GM12874 (cell line): Measurements from ENCODE around the gene SLC1A3.

Experiments used
- TF ChIP-seq, protein P1 (sequence below): IDR thresholded peaks from 2 replicates; pipeline ENCODE4 v1.5.1; 2011; ENCODE audit warnings: low read depth, mild to moderate bottlenecking, control low read depth, low read length, moderate library complexity; ENCODE audit not compliant: insufficient read depth

The SLC1A3 gene

DNA sequence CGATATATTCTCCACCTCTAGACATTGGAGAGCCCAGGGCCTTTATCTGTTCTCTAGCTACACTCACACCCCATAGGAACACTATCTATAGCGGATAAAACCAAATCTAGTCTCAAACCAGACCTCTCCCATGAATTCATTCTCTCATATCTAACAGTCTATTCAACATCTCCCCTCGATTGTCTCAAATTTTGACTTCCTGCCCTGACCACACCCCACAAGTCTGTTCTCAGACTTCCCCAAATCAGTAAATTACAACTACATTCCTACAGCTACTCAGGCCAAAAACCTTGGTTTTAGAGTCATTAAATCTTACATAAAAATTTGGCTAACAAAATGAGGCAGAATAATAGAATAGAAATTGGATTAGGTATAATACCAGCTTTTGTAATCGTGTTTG, 12.5 kb upstream of the SLC1A3 start:
- TF ChIP-seq, protein P1, sequence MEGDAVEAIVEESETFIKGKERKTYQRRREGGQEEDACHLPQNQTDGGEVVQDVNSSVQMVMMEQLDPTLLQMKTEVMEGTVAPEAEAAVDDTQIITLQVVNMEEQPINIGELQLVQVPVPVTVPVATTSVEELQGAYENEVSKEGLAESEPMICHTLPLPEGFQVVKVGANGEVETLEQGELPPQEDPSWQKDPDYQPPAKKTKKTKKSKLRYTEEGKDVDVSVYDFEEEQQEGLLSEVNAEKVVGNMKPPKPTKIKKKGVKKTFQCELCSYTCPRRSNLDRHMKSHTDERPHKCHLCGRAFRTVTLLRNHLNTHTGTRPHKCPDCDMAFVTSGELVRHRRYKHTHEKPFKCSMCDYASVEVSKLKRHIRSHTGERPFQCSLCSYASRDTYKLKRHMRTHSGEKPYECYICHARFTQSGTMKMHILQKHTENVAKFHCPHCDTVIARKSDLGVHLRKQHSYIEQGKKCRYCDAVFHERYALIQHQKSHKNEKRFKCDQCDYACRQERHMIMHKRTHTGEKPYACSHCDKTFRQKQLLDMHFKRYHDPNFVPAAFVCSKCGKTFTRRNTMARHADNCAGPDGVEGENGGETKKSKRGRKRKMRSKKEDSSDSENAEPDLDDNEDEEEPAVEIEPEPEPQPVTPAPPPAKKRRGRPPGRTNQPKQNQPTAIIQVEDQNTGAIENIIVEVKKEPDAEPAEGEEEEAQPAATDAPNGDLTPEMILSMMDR = no peak

DNA sequence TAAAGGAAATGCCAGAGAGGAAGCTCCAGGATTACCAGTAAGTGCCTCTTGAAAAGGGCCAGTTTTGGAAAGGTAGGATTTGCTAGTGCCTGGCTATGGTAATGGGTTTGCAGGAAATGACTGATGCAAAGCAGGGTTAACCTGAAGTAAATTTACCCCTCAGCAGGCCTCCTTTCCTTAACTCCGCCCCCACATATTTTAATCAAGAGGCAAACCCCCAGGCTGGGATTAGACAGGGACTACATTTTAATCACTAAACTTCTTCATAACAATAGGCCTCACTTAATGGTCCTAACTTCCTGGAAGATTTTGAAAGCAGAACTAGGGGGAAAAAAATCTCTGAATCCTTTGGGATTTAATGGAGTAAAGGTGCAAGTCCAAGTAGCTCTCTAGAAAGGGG, 10.2 kb upstream of the SLC1A3 start:
- TF ChIP-seq, protein P1 = no peak

DNA sequence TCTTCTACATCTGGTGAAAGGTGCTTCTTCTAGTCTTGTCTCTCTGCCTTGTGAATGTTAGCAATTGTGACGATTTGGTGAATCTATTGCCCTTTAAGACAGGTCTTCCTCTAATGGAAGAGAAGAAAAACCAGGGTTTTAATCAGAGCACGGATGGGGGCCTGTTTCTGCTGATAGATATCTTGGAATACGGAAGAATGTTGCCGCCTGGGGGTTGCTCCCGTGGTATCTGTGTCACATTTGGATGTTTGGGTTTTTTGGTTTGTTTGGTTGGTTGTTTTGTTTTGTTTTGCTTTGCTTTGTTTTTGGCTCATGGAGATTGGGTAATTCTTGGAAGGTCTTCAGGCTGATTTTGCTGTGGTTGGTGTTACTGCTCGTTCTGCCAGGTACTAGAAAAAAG, 9.7 kb upstream of the SLC1A3 start:
- TF ChIP-seq, protein P1 = no peak

DNA sequence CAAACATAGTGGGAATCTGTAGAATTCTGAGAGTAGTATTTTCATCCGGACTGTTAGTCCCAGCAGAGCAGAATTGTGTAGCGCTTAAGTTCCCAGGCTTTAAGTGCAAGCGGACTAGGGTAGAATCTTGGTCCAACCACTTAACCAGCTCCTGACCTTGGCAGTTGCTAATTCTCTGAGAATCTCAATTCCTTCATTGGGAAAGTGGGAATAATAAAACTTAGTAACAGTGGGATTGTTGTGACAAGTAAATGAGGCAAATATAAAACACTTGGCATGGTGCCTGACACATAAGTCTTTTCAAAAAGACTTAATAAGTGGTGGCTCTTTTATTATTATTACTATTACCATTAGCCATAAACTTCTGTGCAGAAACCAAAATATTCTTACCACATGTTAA, 8.4 kb upstream of the SLC1A3 start:
- TF ChIP-seq, protein P1 = no peak

DNA sequence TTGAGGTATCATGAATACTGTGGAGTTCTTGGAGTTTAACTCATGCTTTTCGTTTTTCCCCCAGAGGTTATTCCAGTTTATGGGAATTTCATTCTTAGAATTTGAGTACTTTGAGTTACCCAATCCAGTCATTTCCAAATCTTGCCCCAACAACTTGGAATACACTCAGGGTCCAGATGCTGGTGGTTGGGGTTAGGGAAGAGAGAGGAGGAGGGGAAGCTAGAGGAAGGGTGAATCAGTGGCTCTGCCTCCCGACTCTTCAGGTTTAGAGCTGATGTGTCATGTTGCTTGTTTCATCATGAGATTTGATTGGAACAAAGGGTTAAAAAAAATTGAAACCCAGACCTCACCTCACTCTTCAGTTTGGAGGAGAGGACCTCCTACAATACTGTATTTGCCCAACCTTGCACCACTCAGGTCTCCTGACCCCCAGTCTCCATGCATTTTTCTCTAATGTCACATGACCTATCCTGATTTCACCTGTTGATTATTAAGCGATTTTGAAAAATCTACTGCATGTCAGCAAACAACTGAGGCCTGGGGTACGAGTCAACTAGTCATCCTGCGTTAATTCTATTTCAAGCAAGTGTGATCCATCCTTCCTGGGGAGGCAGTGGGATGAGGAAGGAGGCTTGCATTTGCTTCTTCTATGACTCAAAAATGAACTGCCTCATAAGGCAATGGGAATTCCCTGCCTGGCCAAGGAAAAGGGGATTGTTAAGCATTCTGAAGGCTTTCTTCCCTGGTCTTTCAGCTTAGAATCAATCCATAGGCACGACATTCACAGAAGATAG, 6.2 kb upstream of the SLC1A3 start:
- TF ChIP-seq, protein P1 = no peak

DNA sequence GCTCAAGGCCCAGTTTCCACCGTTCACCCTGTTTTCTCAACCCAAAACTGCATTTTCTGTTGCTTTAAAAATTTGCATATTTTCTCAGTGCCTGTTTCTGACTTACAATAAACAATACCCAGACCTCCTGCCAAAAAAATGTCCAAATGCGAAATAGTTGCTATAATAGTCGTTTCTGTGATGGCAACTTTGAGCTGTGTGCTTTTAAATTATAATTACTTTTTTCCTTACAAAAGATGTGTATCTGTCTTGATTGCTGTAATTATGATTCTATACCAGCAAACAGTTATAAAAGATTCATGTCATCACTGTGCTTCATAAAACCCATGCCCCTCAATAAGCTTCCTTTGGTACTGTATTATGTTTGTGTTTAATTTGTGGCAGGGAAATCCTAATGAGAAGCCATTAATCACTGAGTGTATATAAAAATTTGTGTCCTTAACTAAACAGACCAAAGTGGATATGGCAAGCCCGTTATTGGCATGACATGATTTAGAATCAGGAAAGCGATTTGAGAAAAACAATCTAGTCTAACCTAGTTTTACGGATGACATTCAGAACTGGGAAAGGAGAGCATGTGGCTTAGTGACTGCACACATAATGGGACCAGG, 5.4 kb upstream of the SLC1A3 start:
- TF ChIP-seq, protein P1 = no peak

DNA sequence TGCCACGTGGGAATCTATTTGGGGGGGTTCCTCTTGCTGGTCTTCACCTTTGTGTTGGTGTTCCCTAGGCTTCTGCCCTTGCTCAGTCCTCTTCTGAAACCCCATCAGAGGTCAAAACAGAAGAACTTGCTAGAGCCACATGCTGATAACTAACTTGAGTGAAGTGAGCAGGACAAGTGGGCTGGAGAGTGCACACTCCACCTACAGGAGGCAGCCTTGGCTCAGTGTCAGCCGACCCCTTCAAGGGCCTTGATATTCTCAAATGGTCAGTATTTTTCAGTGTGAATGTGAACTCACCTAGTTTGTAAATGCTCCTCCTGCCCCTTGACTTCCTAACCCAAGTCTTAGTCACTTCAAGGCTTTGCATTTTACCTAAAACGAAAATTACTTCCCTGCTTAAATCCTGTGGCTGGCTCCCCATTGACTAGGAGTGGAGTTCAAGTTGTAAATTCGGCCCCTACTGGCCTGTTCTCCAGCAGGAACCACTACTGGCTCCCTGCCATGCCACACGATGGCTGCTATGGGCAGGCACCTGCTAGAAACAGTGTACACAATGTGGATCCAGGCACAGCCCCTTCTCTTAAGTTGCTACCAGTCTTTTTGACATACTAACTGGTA, 3.6 kb upstream of the SLC1A3 start:
- TF ChIP-seq, protein P1 = peak; percentile 63
